GM12878 (cell line): ENCODE data around the gene CREB5.

Experiments
- HDGF ChIP-seq: fragments of 450-650 bp; IDR thresholded peaks from 2 replicates; pipeline ENCODE4 v1.6.1; 2016; ENCODE audit warnings: antibody characterized with exemption
- RELA ChIP-seq: fragments of 450-650 bp; IDR thresholded peaks from 2 replicates; pipeline ENCODE4 v1.8.0; 2014; ENCODE audit warnings: borderline replicate concordance; ENCODE audit not compliant: partially characterized antibody
- TF ChIP-seq, protein P1 (sequence below), 3 experiments: IDR thresholded peaks in 2 of 3; conservative IDR thresholded peaks in 1 of 3; 2 replicates each; pipeline ENCODE4 v1.5.1; 2011; ENCODE audit warnings: low read depth in 3 of 3, low read length in 3 of 3, mild to moderate bottlenecking in 3 of 3, control low read depth in 2 of 3, moderate library complexity in 2 of 3, inconsistent platforms in 1 of 3, mixed read lengths in 1 of 3; ENCODE audit not compliant: control insufficient read depth in 2 of 3, insufficient read depth in 1 of 3; ENCODE audit errors: extremely low read depth in 1 of 3

DNA sequence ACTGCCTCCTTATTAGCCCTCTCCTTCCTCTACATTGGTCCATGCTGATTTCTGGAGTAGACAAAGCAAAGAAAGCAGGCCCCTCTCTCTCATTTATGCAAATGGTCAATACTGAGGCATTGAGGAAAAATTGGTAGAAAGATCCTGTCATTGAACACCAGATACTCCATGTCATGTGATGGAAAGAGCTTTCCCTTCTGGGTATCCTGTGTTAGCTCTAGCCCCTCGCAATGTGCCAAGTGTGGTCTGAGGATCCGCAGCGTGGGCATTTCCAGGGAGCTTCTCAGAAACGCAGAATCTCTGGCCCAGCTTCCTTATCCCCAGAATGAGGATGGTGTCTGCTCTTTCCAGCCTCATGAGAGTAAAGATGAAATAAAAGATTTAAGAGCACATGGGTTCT, 159.1 kb downstream of the CREB5 start:
- no peak for TF ChIP-seq RELA
- no peak for TF ChIP-seq HDGF
- TF ChIP-seq, protein P1, sequence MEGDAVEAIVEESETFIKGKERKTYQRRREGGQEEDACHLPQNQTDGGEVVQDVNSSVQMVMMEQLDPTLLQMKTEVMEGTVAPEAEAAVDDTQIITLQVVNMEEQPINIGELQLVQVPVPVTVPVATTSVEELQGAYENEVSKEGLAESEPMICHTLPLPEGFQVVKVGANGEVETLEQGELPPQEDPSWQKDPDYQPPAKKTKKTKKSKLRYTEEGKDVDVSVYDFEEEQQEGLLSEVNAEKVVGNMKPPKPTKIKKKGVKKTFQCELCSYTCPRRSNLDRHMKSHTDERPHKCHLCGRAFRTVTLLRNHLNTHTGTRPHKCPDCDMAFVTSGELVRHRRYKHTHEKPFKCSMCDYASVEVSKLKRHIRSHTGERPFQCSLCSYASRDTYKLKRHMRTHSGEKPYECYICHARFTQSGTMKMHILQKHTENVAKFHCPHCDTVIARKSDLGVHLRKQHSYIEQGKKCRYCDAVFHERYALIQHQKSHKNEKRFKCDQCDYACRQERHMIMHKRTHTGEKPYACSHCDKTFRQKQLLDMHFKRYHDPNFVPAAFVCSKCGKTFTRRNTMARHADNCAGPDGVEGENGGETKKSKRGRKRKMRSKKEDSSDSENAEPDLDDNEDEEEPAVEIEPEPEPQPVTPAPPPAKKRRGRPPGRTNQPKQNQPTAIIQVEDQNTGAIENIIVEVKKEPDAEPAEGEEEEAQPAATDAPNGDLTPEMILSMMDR (IDR thresholded peaks at IDR 0.05 in 2 of 3, conservative IDR thresholded peaks at IDR 0.05 in 1 of 3; ENCODE audit: control insufficient read depth in 2 of 3, extremely low read depth in 1 of 3, insufficient read depth in 1 of 3, low read depth in 3 of 3, low read length in 3 of 3), result no peak
